Left ventricle myocardium inferior (tissue), 1 donor: ENCODE measurements around the gene ABLIM2. TPM values are rescaled to one million over a fixed set of nuclear protein-coding genes. Genes with fewer than 3 reads are reported as not detected.
A peak's percentile ranks its signal among the peaks of the same experiment; 100 is the strongest.

Experiments used
- DNase-seq: peaks from one replicate; pipeline ENCODE4 v3.0.0-alpha.2; 2020
- H3K27ac ChIP-seq: fragments of 200-600 bp; replicated peaks from 2 replicates; pipeline ENCODE4 v1.8.0; 2021
- H3K27me3 ChIP-seq: fragments of 200-600 bp; 2 replicates; pipeline ENCODE4 v1.8.0; 2021; ENCODE audit warnings: low read depth
- H3K36me3 ChIP-seq: fragments of 200-600 bp; 2 replicates; pipeline ENCODE4 v1.8.0; 2021
- H3K4me1 ChIP-seq: fragments of 200-600 bp; 2 replicates; pipeline ENCODE4 v1.8.0; 2021
- H3K4me3 ChIP-seq: fragments of 200-600 bp; 2 replicates; pipeline ENCODE4 v1.8.0; 2021; ENCODE audit warnings: mild to moderate bottlenecking, moderate library complexity
- H3K9me3 ChIP-seq: fragments of 200-600 bp; replicated peaks from 2 replicates; pipeline ENCODE4 v1.8.0; 2021
- CTCF ChIP-seq: fragments of 200-600 bp; IDR thresholded peaks from 2 replicates; pipeline ENCODE4 v1.8.0; 2021; ENCODE audit warnings: antibody characterized with exemption, mild to moderate bottlenecking, borderline replicate concordance
- intact Hi-C: fragments of 100-400 bp; cut with micrococcal nuclease; formaldehyde crosslinking; loops from one replicate; pipeline ENCODE4 v1.11.0; 2022
- total RNA-seq: library from RNA; stranded (reverse); fragmentation: NEBNext Ultra II Directional; extraction: Animal tissue kit (Norgen Biotek cat#: 25700); gene quantifications from one replicate; pipeline ENCODE4 v1.2.1, GENCODE V29; 2021
- donor health status: DM: no; HTN: yes; CAD: no; lungs with severe emphysema.

ABLIM2 gene
- total RNA-seq, 1 donor from 2014 or later: 43.5 TPM

- H3K27me3 ChIP-seq: no peaks in the 10 kb centered on the region
- intact Hi-C loops: no loop called here
These were observed 40.6 kb downstream of the ABLIM2 start for GRCh38 chr4:8118035-8118434.

GRCh38 chr4:8117278-8117682 is 41.3 kb downstream of the ABLIM2 start:
- DNase-seq: peak; percentile 42
- Histone ChIP-seq H3K9me3 (no peaks in the 10 kb centered on the region), H3K27ac (peak overlapping the region; percentile 37), H3K4me1 (peaks cover 53% of the 10 kb centered on the region), H3K4me3 (no peak overlapping the region), H3K27me3 (no peaks in the 10 kb centered on the region), H3K36me3 (no peaks in the 10 kb centered on the region)
- no peak for TF ChIP-seq CTCF
- intact Hi-C loops: no loop called here

More at GRCh38 chr4:8118035-8118434, 40.6 kb downstream of the ABLIM2 start:
- Histone ChIP-seq H3K36me3 (no peaks in the 10 kb centered on the region), H3K4me3 (no peak overlapping the region), H3K4me1 (peaks cover 51% of the 10 kb centered on the region), H3K9me3 (no peaks in the 10 kb centered on the region), H3K27ac (peak overlapping the region; percentile 37)
- no peak for TF ChIP-seq CTCF
- no peak for DNase-seq

GRCh38 chr4:8115916-8116315 is 42.7 kb downstream of the ABLIM2 start:
- TF ChIP-seq CTCF: no peak
- Histone ChIP-seq H3K9me3 (no peaks in the 10 kb centered on the region), H3K4me3 (no peak overlapping the region), H3K36me3 (no peaks in the 10 kb centered on the region), H3K27ac (no peak overlapping the region), H3K27me3 (no peaks in the 10 kb centered on the region), H3K4me1 (peaks cover 53% of the 10 kb centered on the region)
- no peak for DNase-seq
- intact Hi-C loops: no loop called here

- H3K4me1 ChIP-seq: peaks cover 53% of the 10 kb centered on the region
- H3K4me3 ChIP-seq: no peak overlapping the region
- intact Hi-C loops: no loop called here
- H3K27me3 ChIP-seq: no peaks in the 10 kb centered on the region
- H3K9me3 ChIP-seq: no peaks in the 10 kb centered on the region
- no peak overlapping the region for H3K27ac ChIP-seq
- no peak for DNase-seq
- no peak for TF ChIP-seq CTCF
- no peaks in the 10 kb centered on the region for H3K36me3 ChIP-seq
These were observed 43.5 kb downstream of the ABLIM2 start for GRCh38 chr4:8115203-8115520.

GRCh38 chr4:8114456-8115202 is 44.0 kb downstream of the ABLIM2 start:
- H3K4me3 ChIP-seq: no peak overlapping the region
- no peaks in the 10 kb centered on the region for H3K9me3 ChIP-seq
- peaks cover 53% of the 10 kb centered on the region for H3K4me1 ChIP-seq
- DNase-seq: no peak
- no peaks in the 10 kb centered on the region for H3K36me3 ChIP-seq
- H3K27me3 ChIP-seq: no peaks in the 10 kb centered on the region
- intact Hi-C loops: no loop called here
- peak overlapping the region; percentile 84 for H3K27ac ChIP-seq
- TF ChIP-seq CTCF: no peak
